GM23338 (cell line): Measurements from ENCODE around the gene XAGE3. TPM values are rescaled to one million over a fixed set of nuclear protein-coding genes. Genes with fewer than 3 reads are reported as not detected.
"Not testable (repeated sequence)": the region's sequence is repeated elsewhere in the genome, so short reads cannot be mapped to it uniquely, and the experiment has no call there.

ENCODE experiments used
- ATAC-seq: fragments of 200-7000 bp; cut with Tn5 transposase; 3 replicates; pipeline ENCODE4 v1.9.1; 2020
- DNase-seq: peaks from one replicate; pipeline ENCODE4 v3.0.0-alpha.2; 2015; ENCODE audit warnings: low spot score
- H2AFZ ChIP-seq: fragments of 200-600 bp; sonication (generic); 2 replicates; pipeline ENCODE4 v1.8.0; 2016; ENCODE audit warnings: antibody characterized with exemption, mild to moderate bottlenecking, moderate library complexity
- H3F3A ChIP-seq: fragments of 200-600 bp; sonication (generic); replicated peaks from 2 replicates; pipeline ENCODE4 v1.8.0; 2017; ENCODE audit warnings: antibody characterized with exemption, mixed run types, low read depth
- H3K27ac ChIP-seq: fragments of 200-600 bp; sonication (generic); 2 replicates; pipeline ENCODE4 v1.6.1; 2016; ENCODE audit warnings: low read depth
- H3K27me3 ChIP-seq: fragments of 200-600 bp; sonication (generic); 2 replicates; pipeline ENCODE4 v1.8.0; 2016; ENCODE audit warnings: mild to moderate bottlenecking, mixed run types, moderate library complexity; ENCODE audit not compliant: insufficient read depth
- H3K36me3 ChIP-seq: fragments of 200-600 bp; sonication (generic); 2 replicates; pipeline ENCODE4 v1.8.0; 2016; ENCODE audit warnings: mild to moderate bottlenecking; ENCODE audit not compliant: insufficient read depth
- H3K4me1 ChIP-seq: fragments of 200-600 bp; sonication (generic); 2 replicates; pipeline ENCODE4 v1.8.0; 2016; ENCODE audit warnings: mild to moderate bottlenecking, moderate library complexity; ENCODE audit not compliant: insufficient read depth
- H3K4me2 ChIP-seq: fragments of 200-600 bp; sonication (generic); 2 replicates; pipeline ENCODE4 v1.7.1; 2017; ENCODE audit warnings: mixed run types
- H3K4me3 ChIP-seq: fragments of 200-600 bp; sonication (generic); 2 replicates; pipeline ENCODE4 v1.6.1; 2016; ENCODE audit warnings: mixed run types
- H3K79me2 ChIP-seq: fragments of 200-600 bp; sonication (generic); replicated peaks from 2 replicates; pipeline ENCODE4 v1.8.0; 2017; ENCODE audit warnings: mild to moderate bottlenecking; ENCODE audit not compliant: insufficient read depth
- H3K9me2 ChIP-seq: fragments of 200-600 bp; sonication (generic); 2 replicates; pipeline ENCODE4 v1.8.0; 2017; ENCODE audit not compliant: insufficient read depth
- H4K20me1 ChIP-seq: fragments of 200-600 bp; sonication (generic); replicated peaks from 2 replicates; pipeline ENCODE4 v1.8.0; 2017; ENCODE audit warnings: mild to moderate bottlenecking; ENCODE audit not compliant: insufficient read depth
- H3K27ac Mint-ChIP-seq: 2 replicates; pipeline ENCODE4 v1.8.0; 2020; ENCODE audit warnings: inconsistent platforms, mild to moderate bottlenecking, moderate library complexity, mixed read lengths
- H3K27me3 Mint-ChIP-seq: 3 replicates; pipeline ENCODE4 v1.8.0; 2022; ENCODE audit warnings: low read depth, mild to moderate bottlenecking, moderate library complexity, mixed read lengths, inconsistent platforms; ENCODE audit not compliant: insufficient read depth, poor library complexity
- H3K36me3 Mint-ChIP-seq: 3 replicates; pipeline ENCODE4 v1.8.0; 2021; ENCODE audit warnings: low read depth, mild to moderate bottlenecking, inconsistent platforms, moderate library complexity, mixed read lengths
- H3K4me1 Mint-ChIP-seq: 3 replicates; pipeline ENCODE4 v1.8.0; 2020; ENCODE audit warnings: mild to moderate bottlenecking, inconsistent platforms, mixed read lengths
- H3K4me3 Mint-ChIP-seq: 3 replicates; pipeline ENCODE4 v1.8.0; 2021; ENCODE audit warnings: moderate library complexity, mild to moderate bottlenecking, inconsistent platforms, mixed read lengths
- H3K9me3 Mint-ChIP-seq: 3 replicates; pipeline ENCODE4 v1.8.0; 2020; ENCODE audit warnings: moderate library complexity, mild to moderate bottlenecking, inconsistent platforms, mixed read lengths
- EZH2 ChIP-seq: fragments of 200-600 bp; sonication (generic); IDR thresholded peaks from one replicate; pipeline ENCODE4 v1.8.0; 2017; ENCODE audit warnings: antibody characterized with exemption, mild to moderate bottlenecking, low read depth; ENCODE audit not compliant: unreplicated experiment
- JUNB ChIP-seq: IDR thresholded peaks from one replicate; pipeline ENCODE4 v1.6.1; 2016; ENCODE audit warnings: antibody characterized with exemption; ENCODE audit not compliant: unreplicated experiment
- NANOG ChIP-seq: IDR thresholded peaks from 2 replicates; pipeline ENCODE4 v1.6.1; 2016; ENCODE audit warnings: antibody characterized with exemption, borderline replicate concordance
- POLR2AphosphoS5 ChIP-seq: IDR thresholded peaks from 2 replicates; pipeline ENCODE4 v1.6.1; 2016; ENCODE audit warnings: antibody characterized with exemption, low read depth
- STAT1 ChIP-seq: IDR thresholded peaks from one replicate; pipeline ENCODE4 v1.6.1; 2016; ENCODE audit warnings: antibody characterized with exemption; ENCODE audit not compliant: unreplicated experiment
- ZNF114 ChIP-seq: fragments of 250-450 bp; sonication (Bioruptor Pico); IDR thresholded peaks from 2 replicates; pipeline ENCODE4 v1.5.0; 2020; ENCODE audit warnings: mild to moderate bottlenecking, moderate library complexity
- polyA plus RNA-seq: library from polyadenylated mRNA; unstranded; fragments of >200 nt; fragmentation: Nextera tagmentation; extraction: Ambion mirVana; gene quantifications from 2 replicates; pipeline ENCODE4 v1.2.1, GENCODE V29; 2016
- total RNA-seq: library from RNA; depleted of rRNA; stranded (reverse); fragments of >200 nt; shearing (Covaris generic); gene quantifications from 2 replicates; pipeline ENCODE4 v1.2.3, GENCODE V29; 2014
- TF ChIP-seq, protein P1 (sequence below), 2 experiments: fragments of 200-600 bp in 1 of 2; sonication (generic) in 1 of 2; conservative IDR thresholded peaks; 2 replicates each; pipeline versions ENCODE4 v1.5.1 to v1.6.1; 2016 to 2017; ENCODE audit warnings: antibody characterized with exemption in 2 of 2, low read depth in 2 of 2, mild to moderate bottlenecking in 2 of 2, moderate library complexity in 1 of 2
- TF ChIP-seq, protein P2 (sequence below): fragments of 250-450 bp; sonication (Bioruptor Pico); IDR thresholded peaks from 2 replicates; pipeline ENCODE4 v1.5.0; 2020; ENCODE audit warnings: mild to moderate bottlenecking, moderate library complexity
- TF ChIP-seq, protein P3 (sequence below): IDR thresholded peaks from 2 replicates; pipeline ENCODE4 v1.6.1; 2016; ENCODE audit warnings: antibody characterized with exemption
- TF ChIP-seq, protein P4 (sequence below): IDR thresholded peaks from one replicate; pipeline ENCODE4 v1.6.1; 2018; ENCODE audit warnings: antibody characterized with exemption; ENCODE audit not compliant: unreplicated experiment

Gene XAGE3
- total and polyA plus RNA-seq, 2 experiments from 2014 or later: not detected

DNA sequence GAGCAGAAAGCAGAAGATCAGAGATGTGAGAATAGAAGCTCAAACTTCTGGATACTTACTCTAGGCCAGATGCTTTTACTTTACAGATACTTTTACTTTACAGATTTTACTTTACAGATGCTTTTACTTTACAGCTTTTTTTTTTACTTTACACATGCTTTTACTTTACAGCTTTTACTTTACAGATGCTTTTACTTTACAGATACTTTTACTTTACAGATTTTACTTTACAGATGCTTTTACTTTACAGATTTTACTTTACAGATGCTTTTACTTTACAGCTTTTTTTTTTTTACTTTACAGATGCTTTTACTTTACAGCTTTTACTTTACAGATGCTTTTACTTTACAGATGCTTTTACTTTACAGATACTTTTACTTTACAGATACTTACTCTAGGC is 5.9 kb upstream of the XAGE3 start:
- H3K9me2 ChIP-seq, H3K9me3 Mint-ChIP-seq, DNase-seq, ATAC-seq, H3F3A ChIP-seq, H3K4me1 Mint-ChIP-seq, H3K27ac Mint-ChIP-seq, H3K4me3 Mint-ChIP-seq, H3K4me1 ChIP-seq, H3K36me3 Mint-ChIP-seq, H2AFZ ChIP-seq, H4K20me1 ChIP-seq, H3K4me2 ChIP-seq, H3K27me3 ChIP-seq, H3K27me3 Mint-ChIP-seq, H3K36me3 ChIP-seq, H3K79me2 ChIP-seq, H3K27ac ChIP-seq, H3K4me3 ChIP-seq: not testable (repeated sequence)

DNA sequence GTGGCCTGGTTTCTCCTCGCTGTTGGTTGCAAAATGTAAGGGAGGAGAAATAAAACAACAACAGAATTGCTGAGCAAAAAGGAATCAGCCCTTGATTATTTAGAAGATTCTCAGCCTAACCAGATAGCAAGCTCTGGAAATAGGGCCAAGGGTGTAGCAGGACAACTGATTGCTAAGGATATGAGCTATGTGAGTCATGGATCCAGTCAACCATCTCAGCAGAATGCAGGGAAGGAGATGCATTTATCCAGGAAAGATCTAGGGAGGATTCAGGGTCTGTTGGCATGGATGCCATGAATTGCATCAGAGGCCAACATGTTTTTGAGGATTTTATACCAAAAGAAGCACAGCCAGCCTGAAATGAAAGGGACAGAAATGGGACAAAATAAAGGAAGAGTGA is 2.2 kb upstream of the XAGE3 start:
- Mint-ChIP-seq H3K27me3 (no peaks in the 10 kb centered on the region), H3K4me3 (no peak overlapping the region), H3K9me3 (no peaks in the 10 kb centered on the region), H3K36me3 (no peaks in the 10 kb centered on the region), H3K4me1 (no peaks in the 10 kb centered on the region), H3K27ac (no peak overlapping the region)
- no peak overlapping the region for H3K27ac ChIP-seq
- no peak overlapping the region for H3K4me2 ChIP-seq
- DNase-seq: no peak
- no peak overlapping the region for H2AFZ ChIP-seq
- H3K36me3 ChIP-seq: no peaks in the 10 kb centered on the region
- no peaks in the 10 kb centered on the region for H3F3A ChIP-seq
- no peak overlapping the region for H3K4me3 ChIP-seq
- no peak for ATAC-seq
- no peaks in the 10 kb centered on the region for H3K9me2 ChIP-seq
- TF ChIP-seq, protein P1, sequence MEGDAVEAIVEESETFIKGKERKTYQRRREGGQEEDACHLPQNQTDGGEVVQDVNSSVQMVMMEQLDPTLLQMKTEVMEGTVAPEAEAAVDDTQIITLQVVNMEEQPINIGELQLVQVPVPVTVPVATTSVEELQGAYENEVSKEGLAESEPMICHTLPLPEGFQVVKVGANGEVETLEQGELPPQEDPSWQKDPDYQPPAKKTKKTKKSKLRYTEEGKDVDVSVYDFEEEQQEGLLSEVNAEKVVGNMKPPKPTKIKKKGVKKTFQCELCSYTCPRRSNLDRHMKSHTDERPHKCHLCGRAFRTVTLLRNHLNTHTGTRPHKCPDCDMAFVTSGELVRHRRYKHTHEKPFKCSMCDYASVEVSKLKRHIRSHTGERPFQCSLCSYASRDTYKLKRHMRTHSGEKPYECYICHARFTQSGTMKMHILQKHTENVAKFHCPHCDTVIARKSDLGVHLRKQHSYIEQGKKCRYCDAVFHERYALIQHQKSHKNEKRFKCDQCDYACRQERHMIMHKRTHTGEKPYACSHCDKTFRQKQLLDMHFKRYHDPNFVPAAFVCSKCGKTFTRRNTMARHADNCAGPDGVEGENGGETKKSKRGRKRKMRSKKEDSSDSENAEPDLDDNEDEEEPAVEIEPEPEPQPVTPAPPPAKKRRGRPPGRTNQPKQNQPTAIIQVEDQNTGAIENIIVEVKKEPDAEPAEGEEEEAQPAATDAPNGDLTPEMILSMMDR (conservative IDR thresholded peaks at IDR 0.05; ENCODE audit: low read depth in 2 of 2): no peak
- TF ChIP-seq ZNF114 (CRISPR knock-in tag) (no peak), NANOG (no peak), STAT1 (no peak), JUNB (no peak), EZH2 (no peak), POLR2AphosphoS5 (no peak)
- TF ChIP-seq, protein P2, sequence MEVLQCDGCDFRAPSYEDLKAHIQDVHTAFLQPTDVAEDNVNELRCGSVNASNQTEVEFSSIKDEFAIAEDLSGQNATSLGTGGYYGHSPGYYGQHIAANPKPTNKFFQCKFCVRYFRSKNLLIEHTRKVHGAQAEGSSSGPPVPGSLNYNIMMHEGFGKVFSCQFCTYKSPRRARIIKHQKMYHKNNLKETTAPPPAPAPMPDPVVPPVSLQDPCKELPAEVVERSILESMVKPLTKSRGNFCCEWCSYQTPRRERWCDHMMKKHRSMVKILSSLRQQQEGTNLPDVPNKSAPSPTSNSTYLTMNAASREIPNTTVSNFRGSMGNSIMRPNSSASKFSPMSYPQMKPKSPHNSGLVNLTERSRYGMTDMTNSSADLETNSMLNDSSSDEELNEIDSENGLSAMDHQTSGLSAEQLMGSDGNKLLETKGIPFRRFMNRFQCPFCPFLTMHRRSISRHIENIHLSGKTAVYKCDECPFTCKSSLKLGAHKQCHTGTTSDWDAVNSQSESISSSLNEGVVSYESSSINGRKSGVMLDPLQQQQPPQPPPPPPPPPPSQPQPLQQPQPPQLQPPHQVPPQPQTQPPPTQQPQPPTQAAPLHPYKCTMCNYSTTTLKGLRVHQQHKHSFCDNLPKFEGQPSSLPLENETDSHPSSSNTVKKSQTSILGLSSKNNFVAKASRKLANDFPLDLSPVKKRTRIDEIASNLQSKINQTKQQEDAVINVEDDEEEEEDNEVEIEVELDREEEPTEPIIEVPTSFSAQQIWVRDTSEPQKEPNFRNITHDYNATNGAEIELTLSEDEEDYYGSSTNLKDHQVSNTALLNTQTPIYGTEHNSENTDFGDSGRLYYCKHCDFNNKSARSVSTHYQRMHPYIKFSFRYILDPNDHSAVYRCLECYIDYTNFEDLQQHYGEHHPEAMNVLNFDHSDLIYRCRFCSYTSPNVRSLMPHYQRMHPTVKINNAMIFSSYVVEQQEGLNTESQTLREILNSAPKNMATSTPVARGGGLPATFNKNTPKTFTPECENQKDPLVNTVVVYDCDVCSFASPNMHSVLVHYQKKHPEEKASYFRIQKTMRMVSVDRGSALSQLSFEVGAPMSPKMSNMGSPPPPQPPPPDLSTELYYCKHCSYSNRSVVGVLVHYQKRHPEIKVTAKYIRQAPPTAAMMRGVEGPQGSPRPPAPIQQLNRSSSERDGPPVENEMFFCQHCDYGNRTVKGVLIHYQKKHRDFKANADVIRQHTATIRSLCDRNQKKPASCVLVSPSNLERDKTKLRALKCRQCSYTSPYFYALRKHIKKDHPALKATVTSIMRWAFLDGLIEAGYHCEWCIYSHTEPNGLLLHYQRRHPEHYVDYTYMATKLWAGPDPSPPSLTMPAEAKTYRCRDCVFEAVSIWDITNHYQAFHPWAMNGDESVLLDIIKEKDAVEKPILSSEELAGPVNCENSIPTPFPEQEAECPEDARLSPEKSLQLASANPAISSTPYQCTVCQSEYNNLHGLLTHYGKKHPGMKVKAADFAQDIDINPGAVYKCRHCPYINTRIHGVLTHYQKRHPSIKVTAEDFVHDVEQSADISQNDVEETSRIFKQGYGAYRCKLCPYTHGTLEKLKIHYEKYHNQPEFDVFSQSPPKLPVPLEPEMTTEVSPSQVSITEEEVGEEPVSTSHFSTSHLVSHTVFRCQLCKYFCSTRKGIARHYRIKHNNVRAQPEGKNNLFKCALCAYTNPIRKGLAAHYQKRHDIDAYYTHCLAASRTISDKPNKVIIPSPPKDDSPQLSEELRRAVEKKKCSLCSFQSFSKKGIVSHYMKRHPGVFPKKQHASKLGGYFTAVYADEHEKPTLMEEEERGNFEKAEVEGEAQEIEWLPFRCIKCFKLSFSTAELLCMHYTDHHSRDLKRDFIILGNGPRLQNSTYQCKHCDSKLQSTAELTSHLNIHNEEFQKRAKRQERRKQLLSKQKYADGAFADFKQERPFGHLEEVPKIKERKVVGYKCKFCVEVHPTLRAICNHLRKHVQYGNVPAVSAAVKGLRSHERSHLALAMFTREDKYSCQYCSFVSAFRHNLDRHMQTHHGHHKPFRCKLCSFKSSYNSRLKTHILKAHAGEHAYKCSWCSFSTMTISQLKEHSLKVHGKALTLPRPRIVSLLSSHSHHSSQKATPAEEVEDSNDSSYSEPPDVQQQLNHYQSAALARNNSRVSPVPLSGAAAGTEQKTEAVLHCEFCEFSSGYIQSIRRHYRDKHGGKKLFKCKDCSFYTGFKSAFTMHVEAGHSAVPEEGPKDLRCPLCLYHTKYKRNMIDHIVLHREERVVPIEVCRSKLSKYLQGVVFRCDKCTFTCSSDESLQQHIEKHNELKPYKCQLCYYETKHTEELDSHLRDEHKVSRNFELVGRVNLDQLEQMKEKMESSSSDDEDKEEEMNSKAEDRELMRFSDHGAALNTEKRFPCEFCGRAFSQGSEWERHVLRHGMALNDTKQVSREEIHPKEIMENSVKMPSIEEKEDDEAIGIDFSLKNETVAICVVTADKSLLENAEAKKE (CRISPR knock-in tag): no peak
- TF ChIP-seq, protein P3, sequence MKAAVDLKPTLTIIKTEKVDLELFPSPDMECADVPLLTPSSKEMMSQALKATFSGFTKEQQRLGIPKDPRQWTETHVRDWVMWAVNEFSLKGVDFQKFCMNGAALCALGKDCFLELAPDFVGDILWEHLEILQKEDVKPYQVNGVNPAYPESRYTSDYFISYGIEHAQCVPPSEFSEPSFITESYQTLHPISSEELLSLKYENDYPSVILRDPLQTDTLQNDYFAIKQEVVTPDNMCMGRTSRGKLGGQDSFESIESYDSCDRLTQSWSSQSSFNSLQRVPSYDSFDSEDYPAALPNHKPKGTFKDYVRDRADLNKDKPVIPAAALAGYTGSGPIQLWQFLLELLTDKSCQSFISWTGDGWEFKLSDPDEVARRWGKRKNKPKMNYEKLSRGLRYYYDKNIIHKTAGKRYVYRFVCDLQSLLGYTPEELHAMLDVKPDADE: no peak
- TF ChIP-seq, protein P4, sequence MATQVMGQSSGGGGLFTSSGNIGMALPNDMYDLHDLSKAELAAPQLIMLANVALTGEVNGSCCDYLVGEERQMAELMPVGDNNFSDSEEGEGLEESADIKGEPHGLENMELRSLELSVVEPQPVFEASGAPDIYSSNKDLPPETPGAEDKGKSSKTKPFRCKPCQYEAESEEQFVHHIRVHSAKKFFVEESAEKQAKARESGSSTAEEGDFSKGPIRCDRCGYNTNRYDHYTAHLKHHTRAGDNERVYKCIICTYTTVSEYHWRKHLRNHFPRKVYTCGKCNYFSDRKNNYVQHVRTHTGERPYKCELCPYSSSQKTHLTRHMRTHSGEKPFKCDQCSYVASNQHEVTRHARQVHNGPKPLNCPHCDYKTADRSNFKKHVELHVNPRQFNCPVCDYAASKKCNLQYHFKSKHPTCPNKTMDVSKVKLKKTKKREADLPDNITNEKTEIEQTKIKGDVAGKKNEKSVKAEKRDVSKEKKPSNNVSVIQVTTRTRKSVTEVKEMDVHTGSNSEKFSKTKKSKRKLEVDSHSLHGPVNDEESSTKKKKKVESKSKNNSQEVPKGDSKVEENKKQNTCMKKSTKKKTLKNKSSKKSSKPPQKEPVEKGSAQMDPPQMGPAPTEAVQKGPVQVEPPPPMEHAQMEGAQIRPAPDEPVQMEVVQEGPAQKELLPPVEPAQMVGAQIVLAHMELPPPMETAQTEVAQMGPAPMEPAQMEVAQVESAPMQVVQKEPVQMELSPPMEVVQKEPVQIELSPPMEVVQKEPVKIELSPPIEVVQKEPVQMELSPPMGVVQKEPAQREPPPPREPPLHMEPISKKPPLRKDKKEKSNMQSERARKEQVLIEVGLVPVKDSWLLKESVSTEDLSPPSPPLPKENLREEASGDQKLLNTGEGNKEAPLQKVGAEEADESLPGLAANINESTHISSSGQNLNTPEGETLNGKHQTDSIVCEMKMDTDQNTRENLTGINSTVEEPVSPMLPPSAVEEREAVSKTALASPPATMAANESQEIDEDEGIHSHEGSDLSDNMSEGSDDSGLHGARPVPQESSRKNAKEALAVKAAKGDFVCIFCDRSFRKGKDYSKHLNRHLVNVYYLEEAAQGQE: no peak
- H3K4me1 ChIP-seq: no peaks in the 10 kb centered on the region
- H3K27me3 ChIP-seq: no peaks in the 10 kb centered on the region
- H3K79me2 ChIP-seq: no peaks in the 10 kb centered on the region
- no peaks in the 10 kb centered on the region for H4K20me1 ChIP-seq
